Body of pancreas (tissue), 4 donors: ENCODE results near the gene MYO5C.

Source experiments
- CTCF ChIP-seq, 7 experiments: fragments of 450-650 bp in 4 of 7; fragments of 200-600 bp in 3 of 7; sonication (generic) in 3 of 7; IDR thresholded peaks; one replicate each; pipeline ENCODE4 v1.5.1; 2016 to 2019; ENCODE audit warnings: antibody characterized with exemption in 7 of 7
- POLR2A ChIP-seq, 3 donors: fragments of 450-650 bp; IDR thresholded peaks; one replicate each; pipeline ENCODE4 v1.6.1; 2016; ENCODE audit warnings: antibody characterized with exemption in 3 of 3, mild to moderate bottlenecking in 2 of 3

DNA sequence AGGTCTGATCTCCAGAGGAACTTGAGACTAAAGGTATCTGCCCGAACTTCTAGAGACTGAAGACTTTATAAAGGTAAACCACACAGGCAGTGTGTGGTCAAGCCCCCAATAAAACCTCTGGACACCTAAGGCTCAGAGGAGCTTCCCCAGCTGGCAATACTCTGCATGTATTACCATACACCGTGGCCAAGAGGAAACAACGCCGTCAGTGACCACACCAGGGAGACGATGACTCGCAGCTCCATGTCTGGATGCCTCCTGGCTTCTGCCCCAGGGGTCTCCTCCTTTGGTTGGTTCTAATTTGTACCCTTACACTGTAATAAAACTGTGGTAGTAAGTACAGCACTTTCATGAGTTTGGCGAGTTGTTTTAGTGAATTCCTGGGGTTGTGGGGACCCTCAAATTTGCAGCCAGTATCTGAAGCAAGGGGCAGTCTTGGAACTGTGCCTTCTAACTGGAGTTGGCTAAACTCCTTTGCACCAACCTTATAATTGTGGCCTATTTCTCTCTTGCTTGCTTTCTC is 150.9 kb downstream of the MYO5C start:
- TF ChIP-seq POLR2A (IDR thresholded peaks at IDR 0.05) (no peak), CTCF (IDR thresholded peaks at IDR 0.05) (no peak)
